Gastroesophageal sphincter (tissue), 4 donors: ENCODE measurements around the gene FAHD2A. TPM values are rescaled to one million over a fixed set of nuclear protein-coding genes. Genes with fewer than 3 reads are reported as not detected.
"Not testable (repeated sequence)": the region's sequence is repeated elsewhere in the genome, so short reads cannot be mapped to it uniquely, and the experiment has no call there.

Experiments used
- ATAC-seq: fragments of 150-250 bp; one replicate; pipeline ENCODE4 v1.9.1; 2016; ENCODE audit warnings: mild to moderate bottlenecking, moderate library complexity
- H3K27ac ChIP-seq, 4 donors: fragments of 200-600 bp; sonication (generic) in 3 of 4; 1 replicate in 3 of 4; 2 replicates in 1 of 4; pipeline ENCODE4 v1.5.1; 2016 to 2019
- H3K27me3 ChIP-seq: fragments of 200-600 bp; sonication (generic); one replicate; pipeline ENCODE4 v1.5.1; 2019
- H3K36me3 ChIP-seq, 2 donors: fragments of 200-600 bp; sonication (generic); one replicate each; pipeline ENCODE4 v1.5.1; 2019; ENCODE audit warnings: control low read depth in 1 of 2
- H3K4me1 ChIP-seq, 3 donors: fragments of 200-600 bp; sonication (generic); 1 replicate in 2 of 3; 2 replicates in 1 of 3; pipeline ENCODE4 v1.5.1; 2016 to 2019; ENCODE audit warnings: control low read depth in 2 of 3
- H3K4me3 ChIP-seq, 2 donors: fragments of 200-600 bp; sonication (generic); one replicate each; pipeline ENCODE4 v1.5.1; 2019; ENCODE audit warnings: mild to moderate bottlenecking in 1 of 2, moderate library complexity in 1 of 2
- H3K9me3 ChIP-seq, 3 donors: fragments of 200-600 bp; sonication (generic); one replicate each; pipeline ENCODE4 v1.5.1; 2017 to 2019; ENCODE audit warnings: control low read depth in 2 of 3
- WGBS, 2 donors: methylation state at CpG; one replicate each; pipeline ENCODE4 v1.1.5; 2018; ENCODE audit warnings: low coverage in 1 of 2; 5-methylcytosine and 5-hydroxymethylcytosine counted together
- small RNA-seq, 4 donors: library from RNA; depleted of rRNA; stranded (forward); fragments of <200 nt; gene quantifications; one replicate each; pipeline ENCODE3, GENCODE V24; 2016
- total RNA-seq, 4 donors: library from RNA; depleted of rRNA; stranded (reverse); fragments of >200 nt; gene quantifications; one replicate each; pipeline ENCODE4 v1.1.0, GENCODE V29; 2016

Gene FAHD2A
- total RNA-seq, 4 donors from 2014 or later = 6.5 to 29.8 (median 19.5) TPM

GRCh38 chr2:95445317-95445716 lies 42.8 kb downstream of the FAHD2A start:
- H3K4me1 ChIP-seq, H3K27ac ChIP-seq, H3K36me3 ChIP-seq, H3K9me3 ChIP-seq, ATAC-seq, H3K27me3 ChIP-seq, H3K4me3 ChIP-seq: not testable (repeated sequence)
- no CpG with 5 or more reads among the region's 2 CpGs for WGBS, 2 donors

- not testable (repeated sequence) for H3K36me3 ChIP-seq, ATAC-seq, H3K4me1 ChIP-seq, H3K9me3 ChIP-seq, H3K4me3 ChIP-seq, H3K27ac ChIP-seq, H3K27me3 ChIP-seq
- no CpG with 5 or more reads among the region's 3 CpGs for WGBS, 2 donors
These were observed 60.8 kb downstream of the FAHD2A start for GRCh38 chr2:95463292-95463691.

Small RNA genes within 50 kb of the gene (small RNA-seq; reads per million reads assigned to genes)
- gene AC133104.2 = 0 reads per million in 4 donors

Other genes starting within 250 kb of the FAHD2A start
- 10 to 100 TPM; 16.1 to 24.6 (median 17.3) TPM for gene ZNF514, start 242.9 kb upstream of the FAHD2A start, total RNA-seq
- 1 to 10 TPM; 3.1 to 7.9 (median 3.7) TPM for gene ZNF2, start 236.9 kb upstream of the FAHD2A start, total RNA-seq
- 10 to 100 TPM in 1 of 4 donors, 1 to 10 TPM in 3; 5.6 to 14.0 (median 7.7) TPM for gene ZNF892, start 195.2 kb upstream of the FAHD2A start, total RNA-seq
- 10 to 100 TPM in 2 of 4 donors, 1 to 10 TPM in 1, under 1 TPM in 1; 0.94 to 36.4 (median 6.8) TPM for gene PROM2, start 128.3 kb upstream of the FAHD2A start, total RNA-seq
- 10 to 100 TPM; 14.4 to 41.4 (median 20.0) TPM for gene KCNIP3, start 105.4 kb upstream of the FAHD2A start, total RNA-seq
- not detected for gene TRIM43B, start 82.0 kb downstream of the FAHD2A start, total RNA-seq
- not detected for gene TRIM43, start 189.3 kb downstream of the FAHD2A start, total RNA-seq